Endothelial cell of umbilical vein (primary cell): ENCODE measurements around the gene DNAH6. TPM values are rescaled to one million over a fixed set of nuclear protein-coding genes. Genes with fewer than 3 reads are reported as not detected.
"Not testable (repeated sequence)": the region's sequence is repeated elsewhere in the genome, so short reads cannot be mapped to it uniquely, and the experiment has no call there.

ENCODE experiments used
- BruUV-seq: library from RNA; stranded (reverse); fragments of 400-500 nt; replicated peaks from 2 replicates; lab custom pipeline; 2021; lab: Mats Ljungman, UMichigan
- CTCF ChIA-PET: fragments of 300-600, 350-600 bp; sonication (Branson Sonifier 250); formaldehyde crosslinking; loops from one replicate; lab custom pipeline; 2021; ENCODE audit warnings: antibody characterized with exemption, inconsistent platforms; lab: Charles Lee
- POLR2A ChIA-PET: fragments of 300-600, 350-600 bp; sonication (Branson Sonifier 250); formaldehyde crosslinking; loops from one replicate; lab custom pipeline; 2021; ENCODE audit warnings: antibody characterized with exemption, inconsistent platforms; lab: Charles Lee
- DNase-seq: peaks from one replicate; pipeline ENCODE4 v3.0.0-alpha.2; 2011; ENCODE audit warnings: low read depth, low spot score
- FAIRE-seq: peaks from 2 replicates; lab custom pipeline; 2011; peaks lifted over from hg19 to GRCh38; lab: Jason Lieb, UNC
- H2AFZ ChIP-seq: 2 replicates; pipeline ENCODE4 v1.6.0; 2012; ENCODE audit warnings: low read depth, low read length, control low read depth, inconsistent platforms
- H3K27ac ChIP-seq: 2 replicates; pipeline ENCODE4 v1.5.1; 2011; ENCODE audit warnings: low read depth, mild to moderate bottlenecking, control low read depth, low read length, moderate library complexity; ENCODE audit not compliant: insufficient read depth
- H3K27me3 ChIP-seq, 2 experiments: 2 replicates each; pipeline versions ENCODE4 v1.6.0 to v1.6.1; 2011; ENCODE audit warnings: low read length in 2 of 2, mixed read lengths in 1 of 2; ENCODE audit not compliant: control insufficient read depth in 2 of 2, insufficient read depth in 2 of 2
- H3K36me3 ChIP-seq, 2 experiments: 2 replicates in 1 of 2; 3 replicates in 1 of 2; pipeline ENCODE4 v1.5.1; 2011; ENCODE audit warnings: low read length in 2 of 2, mild to moderate bottlenecking in 1 of 2, moderate library complexity in 1 of 2; ENCODE audit not compliant: control insufficient read depth in 2 of 2, insufficient read depth in 2 of 2; ENCODE audit errors: extremely low read depth in 1 of 2
- H3K4me1 ChIP-seq: 3 replicates; pipeline ENCODE4 v1.5.1; 2011; ENCODE audit warnings: mild to moderate bottlenecking, low read length; ENCODE audit not compliant: control insufficient read depth, insufficient read depth; ENCODE audit errors: extremely low read depth
- H3K4me2 ChIP-seq: 2 replicates; pipeline ENCODE4 v1.6.1; 2011; ENCODE audit warnings: low read length, control low read depth, mixed read lengths; ENCODE audit not compliant: insufficient read depth
- H3K4me3 ChIP-seq, 3 experiments: fragments of 200-600 bp in 1 of 3; sonication (generic), shearing (Covaris generic) in 1 of 3; replicated peaks in 1 of 3; 2 replicates each; pipeline ENCODE4 v1.5.1; 2011 to 2016; ENCODE audit warnings: control low read depth in 3 of 3, low read length in 3 of 3, mild to moderate bottlenecking in 2 of 3, inconsistent platforms in 1 of 3, low read depth in 1 of 3, moderate library complexity in 1 of 3; ENCODE audit not compliant: insufficient read depth in 1 of 3
- H3K79me2 ChIP-seq: 2 replicates; pipeline ENCODE4 v1.6.0; 2012; ENCODE audit warnings: low read length, inconsistent platforms; ENCODE audit not compliant: control insufficient read depth, insufficient read depth
- H3K9ac ChIP-seq: replicated peaks from 2 replicates; pipeline ENCODE3; 2011; ENCODE audit warnings: low read length, control low read depth; ENCODE audit not compliant: insufficient read depth; ENCODE audit errors: extremely low read depth
- H3K9me1 ChIP-seq: replicated peaks from 3 replicates; pipeline ENCODE4 v1.6.0; 2011; ENCODE audit warnings: mild to moderate bottlenecking, low read length; ENCODE audit not compliant: control insufficient read depth, insufficient read depth; ENCODE audit errors: extremely low read depth
- H3K9me3 ChIP-seq: replicated peaks from 2 replicates; pipeline ENCODE4 v1.5.1; 2012; ENCODE audit warnings: low read length, inconsistent platforms; ENCODE audit not compliant: control insufficient read depth, insufficient read depth
- H4K20me1 ChIP-seq: replicated peaks from 2 replicates; pipeline ENCODE3; 2011; ENCODE audit warnings: mild to moderate bottlenecking, low read length; ENCODE audit not compliant: control insufficient read depth, insufficient read depth; ENCODE audit errors: extremely low read depth
- EZH2 ChIP-seq: IDR thresholded peaks from 2 replicates; pipeline ENCODE4 v1.6.1; 2012; ENCODE audit warnings: borderline replicate concordance, low read depth, mild to moderate bottlenecking, moderate library complexity, low read length, inconsistent platforms; ENCODE audit not compliant: severe bottlenecking
- FOS ChIP-seq: IDR thresholded peaks from 2 replicates; pipeline ENCODE4 v1.6.1; 2011; ENCODE audit warnings: mild to moderate bottlenecking, low read length, moderate library complexity, borderline replicate concordance; ENCODE audit not compliant: insufficient read depth
- GATA2 ChIP-seq: IDR thresholded peaks from 2 replicates; pipeline ENCODE4 v1.7.0; 2011; ENCODE audit warnings: low read depth, mild to moderate bottlenecking, moderate library complexity, mixed read lengths, low read length; ENCODE audit not compliant: insufficient read length, insufficient read depth
- JUN ChIP-seq: IDR thresholded peaks from 2 replicates; pipeline ENCODE4 v1.6.1; 2011; ENCODE audit warnings: borderline replicate concordance, low read depth; ENCODE audit not compliant: insufficient read length, insufficient read depth
- MYC ChIP-seq: IDR thresholded peaks from one replicate; pipeline ENCODE4 v1.6.1; 2011; ENCODE audit warnings: mild to moderate bottlenecking, low read depth, low read length
- POLR2A ChIP-seq: IDR thresholded peaks from 2 replicates; pipeline ENCODE4 v1.6.1; 2012; ENCODE audit warnings: low read depth, mild to moderate bottlenecking, control low read depth, low read length
- POLR2AphosphoS5 ChIP-seq: IDR thresholded peaks from 2 replicates; pipeline ENCODE4 v1.6.1; 2012; ENCODE audit warnings: low read depth, mild to moderate bottlenecking, control low read depth, low read length, moderate library complexity; ENCODE audit not compliant: insufficient read depth
- dilution Hi-C: fragments of 300-500 bp; cut with MboI; formaldehyde crosslinking; loops from one replicate; pipeline ENCODE4 v1.15.0; 2019; ENCODE audit warnings: low sequenced_read_pairs; ENCODE audit not compliant: extremely low pct_ligation_motif_present
- intact Hi-C: fragments of 100-400 bp; cut with micrococcal nuclease; formaldehyde crosslinking; loops from one replicate; pipeline ENCODE4 v1.10.0; 2022
- polyA plus RNA-seq, 4 experiments: library from polyadenylated mRNA; depleted of rRNA in 3 of 4; stranded (reverse) in 3 of 4; unstranded in 1 of 4; fragments of >200 nt; gene quantifications; 2 replicates each; pipeline versions ENCODE4 v1.2.1 to v1.2.3, GENCODE V29; 2011 to 2012; ENCODE audit warnings: missing spikeins in 1 of 4
- total RNA-seq: library from RNA; stranded (reverse); gene quantifications from 2 replicates; pipeline ENCODE4 v1.2.3, GENCODE V29; 2021
- TF ChIP-seq, protein P1 (sequence below): IDR thresholded peaks from 2 replicates; pipeline ENCODE4 v1.6.1; 2011; ENCODE audit not compliant: insufficient read depth, insufficient read length

Gene DNAH6
- total and polyA plus RNA-seq, 2 donors (not counting 3 experiments of a cell fraction or from before 2014, with no cell fraction given), result 0.24 TPM; not detected in 1

DNA sequence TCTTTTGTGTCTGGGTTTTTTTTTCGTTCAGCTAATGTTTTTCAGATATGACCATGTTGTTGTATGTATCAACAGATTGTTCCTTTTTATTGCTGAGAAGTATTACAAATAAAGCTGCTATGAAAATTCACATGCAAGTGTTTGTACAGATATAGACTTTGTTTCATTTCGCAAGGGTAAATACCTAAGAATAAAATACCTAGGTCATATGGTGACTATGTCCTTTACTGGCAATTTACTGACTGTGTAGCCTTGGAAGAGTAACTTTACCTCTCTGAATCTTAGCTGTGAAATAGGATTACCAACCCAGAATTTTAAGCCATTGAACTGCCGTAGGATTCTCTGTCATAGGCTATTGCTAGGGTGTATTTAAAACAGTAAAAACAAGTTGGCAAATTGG, 19.0 kb upstream of the DNAH6 start:
- intact Hi-C loops (loop anchor here (5.0 to 10.0 kb wide), 2 partner anchors 370 to 798 kb away; no protein-coding TSS in a partner anchor), dilution Hi-C loops (no loop called here)
- ChIA-PET POLR2A (no interaction called here), CTCF (interaction anchor here (0.7 to 2.2 kb wide), 6 partner anchors 11 to 429 kb away, joined by 3 to 9 read pairs (median 4); partner anchors contain the start of gene SUCLG1)
- no peak overlapping the region for H3K4me2 ChIP-seq
- DNase-seq, result no peak
- H3K9me1 ChIP-seq, result no peaks in the 10 kb centered on the region
- no peaks in the 10 kb centered on the region for H4K20me1 ChIP-seq
- no peaks in the 10 kb centered on the region for H3K27me3 ChIP-seq
- H3K79me2 ChIP-seq, result no peaks in the 10 kb centered on the region
- no peaks in the 10 kb centered on the region for H3K36me3 ChIP-seq
- FAIRE-seq, result no peak
- H3K9me3 ChIP-seq, result no peaks in the 10 kb centered on the region
- H2AFZ ChIP-seq, result no peak overlapping the region
- no peak overlapping the region for H3K27ac ChIP-seq
- no peak overlapping the region for H3K9ac ChIP-seq
- BruUV-seq, result no TSS peak
- TF ChIP-seq FOS (no peak), EZH2 (no peak), JUN (no peak), MYC (no peak)
- peaks cover 21% of the 10 kb centered on the region for H3K4me1 ChIP-seq
- H3K4me3 ChIP-seq, result no peak overlapping the region

DNA sequence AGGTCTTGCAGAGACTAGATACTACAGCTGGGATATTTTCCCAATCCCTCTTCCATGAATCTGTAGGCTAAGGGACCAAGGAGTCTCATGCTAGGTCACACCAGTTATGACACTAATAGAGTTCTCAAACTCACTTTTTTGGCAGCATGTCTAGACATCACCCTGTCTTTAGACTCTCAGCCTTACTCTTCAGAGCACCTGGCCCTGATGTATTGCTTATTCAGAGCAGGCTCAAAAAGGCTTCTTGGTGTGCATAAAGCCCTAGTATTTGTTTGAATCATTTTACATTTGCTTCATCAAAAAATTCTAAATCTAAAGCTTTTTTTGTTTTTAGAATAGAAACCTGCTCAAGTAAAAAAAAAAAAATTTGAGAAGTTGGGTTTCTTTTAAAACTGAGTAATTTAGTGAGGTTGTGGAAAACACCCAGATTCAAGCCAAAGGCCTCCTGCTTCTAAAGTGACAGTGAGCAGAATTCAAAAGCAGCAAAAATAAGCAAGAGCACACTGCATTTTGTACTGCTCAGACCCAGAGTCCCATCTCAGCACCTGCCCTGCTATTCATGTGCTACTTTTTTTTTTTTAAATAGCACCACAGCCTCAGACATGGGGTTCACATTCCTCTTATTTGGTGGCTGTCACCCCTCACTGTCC, 18.0 kb upstream of the DNAH6 start:
- ChIA-PET CTCF (interaction anchor here (0.8 to 2.2 kb wide), 5 partner anchors 12 to 428 kb away, joined by 3 to 9 read pairs (median 5); partner anchors contain the start of gene SUCLG1), POLR2A (no interaction called here)
- Histone ChIP-seq H2AFZ (no peak overlapping the region), H3K9ac (no peak overlapping the region), H3K4me3 (no peak overlapping the region), H3K27ac (no peak overlapping the region), H3K4me1 (peaks cover 17% of the 10 kb centered on the region), H3K9me3 (no peaks in the 10 kb centered on the region), H3K36me3 (no peaks in the 10 kb centered on the region), H3K4me2 (no peak overlapping the region), H3K27me3 (peaks cover 0 to 3% of the 10 kb centered on the region in 2 experiments), H3K9me1 (no peaks in the 10 kb centered on the region), H4K20me1 (no peaks in the 10 kb centered on the region), H3K79me2 (no peaks in the 10 kb centered on the region)
- dilution Hi-C loops, result no loop called here
- FAIRE-seq (no peak), DNase-seq (no peak)
- no peak for TF ChIP-seq JUN
- TF ChIP-seq POLR2AphosphoS5, result no peak
- no peak for TF ChIP-seq MYC
- no peak for TF ChIP-seq EZH2
- TF ChIP-seq POLR2A, result no peak
- no peak for TF ChIP-seq GATA2
- TF ChIP-seq, protein P1, sequence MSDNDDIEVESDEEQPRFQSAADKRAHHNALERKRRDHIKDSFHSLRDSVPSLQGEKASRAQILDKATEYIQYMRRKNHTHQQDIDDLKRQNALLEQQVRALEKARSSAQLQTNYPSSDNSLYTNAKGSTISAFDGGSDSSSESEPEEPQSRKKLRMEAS, result no peak
- intact Hi-C loops, result loop anchor here (5.0 to 10.0 kb wide), 2 partner anchors 369 to 797 kb away; no protein-coding TSS in a partner anchor
- BruUV-seq, result no TSS peak

DNA sequence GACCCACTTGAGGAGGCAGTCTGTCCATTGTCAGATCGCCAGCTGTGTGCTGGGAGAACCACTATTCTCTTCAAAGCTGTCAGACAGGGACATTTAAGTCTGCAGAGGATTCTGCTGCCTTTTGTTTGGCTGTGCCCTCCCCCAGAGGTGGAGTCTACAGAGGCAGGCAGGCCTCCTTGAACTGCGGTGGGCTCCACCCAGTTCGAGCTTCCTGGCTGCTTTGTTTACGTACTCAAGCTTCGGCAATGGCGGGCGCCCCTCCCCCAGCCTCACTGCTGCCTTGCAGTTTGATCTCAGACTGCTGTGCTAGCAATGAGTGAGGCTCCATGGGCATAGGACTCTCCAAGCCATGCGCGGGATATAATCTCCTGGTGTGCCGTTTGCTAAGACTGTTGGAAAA, 5.3 kb upstream of the DNAH6 start:
- POLR2A ChIA-PET, intact Hi-C loops, CTCF ChIA-PET: not testable (repeated sequence)

More for the DNA sequence above, 5.3 kb upstream of the DNAH6 start:
- H3K9me3 ChIP-seq, FAIRE-seq, H3K4me3 ChIP-seq, BruUV-seq, H3K79me2 ChIP-seq, H3K36me3 ChIP-seq, H3K9me1 ChIP-seq, H3K4me2 ChIP-seq, H3K27ac ChIP-seq, H4K20me1 ChIP-seq, H2AFZ ChIP-seq, H3K27me3 ChIP-seq, DNase-seq, H3K4me1 ChIP-seq, dilution Hi-C loops, H3K9ac ChIP-seq: not testable (repeated sequence)
